Measurements from ENCODE around the gene SORL1. TPM values are rescaled to one million over a fixed set of nuclear protein-coding genes. Genes with fewer than 3 reads are reported as not detected.

The SORL1 gene
- total RNA-seq, 1 donor from 2014 or later, result 14.3 TPM

DNA sequence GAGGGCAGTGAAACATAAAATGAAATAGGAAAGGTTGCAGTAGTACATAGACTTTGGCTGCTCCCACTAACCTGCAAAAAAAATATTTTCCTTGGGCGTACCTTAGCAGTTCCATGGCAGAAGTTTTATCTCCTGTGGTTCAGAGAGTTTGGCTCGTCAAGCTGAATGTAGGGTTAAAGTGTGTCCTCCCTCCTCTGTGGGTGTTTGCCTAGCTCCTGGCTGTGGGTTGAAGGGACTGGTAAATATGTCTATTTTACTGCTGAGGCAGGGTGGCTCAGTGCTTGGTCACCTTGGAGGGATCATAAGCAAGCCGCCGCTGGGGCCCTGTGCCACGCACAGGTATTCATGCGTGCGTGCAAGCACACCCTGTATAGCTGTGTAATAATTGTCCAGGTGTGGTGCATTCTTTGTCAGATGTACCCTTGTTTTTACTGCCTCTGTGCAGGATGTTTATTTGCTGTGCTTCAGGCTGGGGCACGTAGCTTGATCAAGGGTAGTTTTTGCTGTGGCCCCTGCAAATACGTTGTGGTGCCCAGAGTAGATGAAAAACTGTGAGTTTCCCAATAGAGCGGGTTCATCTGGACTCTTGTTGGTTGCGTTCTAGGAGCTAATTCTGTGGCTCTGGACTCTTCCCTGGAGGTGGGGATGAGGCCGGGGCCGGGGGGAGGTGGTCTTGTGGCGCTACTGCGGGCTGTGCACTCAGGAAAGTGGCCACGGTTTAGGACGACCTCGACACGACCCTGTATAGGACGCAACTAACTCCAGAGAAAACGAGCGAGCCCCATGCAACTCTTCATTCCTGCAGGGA, 732 bp upstream of the SORL1 start:
- ATAC-seq, result peak; percentile 73

DNA sequence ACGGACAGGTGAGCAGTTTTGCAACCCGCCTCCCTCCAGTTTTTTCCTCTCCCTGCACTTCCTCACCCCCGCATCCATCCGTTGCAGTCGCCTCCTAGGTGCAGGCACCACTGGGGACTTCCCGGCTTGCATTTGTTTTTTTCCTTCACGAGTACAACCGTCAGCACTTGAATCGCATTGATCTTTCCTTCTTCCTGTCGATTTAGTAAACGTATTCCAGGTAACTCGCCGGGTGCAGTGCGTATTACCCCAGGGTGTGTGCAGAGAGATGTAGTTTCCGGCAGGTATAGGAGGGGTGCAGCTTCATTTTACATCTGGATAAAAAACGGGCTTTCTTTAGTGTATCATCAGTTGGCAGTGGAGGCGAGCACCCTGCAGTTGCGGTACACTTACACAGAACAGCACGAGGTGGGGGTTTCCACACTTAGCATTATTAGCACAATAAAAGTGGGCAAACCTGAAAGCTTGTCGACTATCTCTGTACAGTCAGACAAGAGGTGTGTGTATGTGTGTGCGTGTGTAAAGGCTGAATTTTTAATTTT, 566 bp downstream of the SORL1 start, which contains the start of gene SORL1-AS1:
Gene SORL1-AS1, minus strand, starts transcription at position 359 of the 542 bp plus-strand sequence.
- peak; percentile 5 for ATAC-seq

GRCh38 chr11:121453589-121454299, 1.6 kb downstream of the SORL1 start:
- ATAC-seq, result no peak

DNA sequence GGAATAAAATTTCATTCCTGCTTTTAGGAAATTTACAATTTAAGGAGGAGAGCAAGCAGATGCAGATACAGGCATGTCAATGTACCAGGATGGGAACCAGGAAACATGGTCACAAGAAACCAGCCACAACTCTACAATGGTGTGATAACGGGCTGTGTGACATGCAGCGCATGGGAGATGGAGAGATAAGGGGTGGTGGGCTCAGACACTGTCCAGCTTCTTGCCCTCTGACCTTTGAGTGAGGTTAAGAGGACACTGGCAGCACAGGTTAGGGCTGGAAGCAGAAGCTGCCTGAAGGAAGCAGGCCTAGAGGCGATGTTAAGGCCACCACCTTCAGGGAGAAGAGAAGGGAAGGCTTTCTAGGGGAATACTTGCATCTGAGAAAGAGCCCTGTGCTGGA, 3.0 kb downstream of the SORL1 start:
- ATAC-seq, result no peak

DNA sequence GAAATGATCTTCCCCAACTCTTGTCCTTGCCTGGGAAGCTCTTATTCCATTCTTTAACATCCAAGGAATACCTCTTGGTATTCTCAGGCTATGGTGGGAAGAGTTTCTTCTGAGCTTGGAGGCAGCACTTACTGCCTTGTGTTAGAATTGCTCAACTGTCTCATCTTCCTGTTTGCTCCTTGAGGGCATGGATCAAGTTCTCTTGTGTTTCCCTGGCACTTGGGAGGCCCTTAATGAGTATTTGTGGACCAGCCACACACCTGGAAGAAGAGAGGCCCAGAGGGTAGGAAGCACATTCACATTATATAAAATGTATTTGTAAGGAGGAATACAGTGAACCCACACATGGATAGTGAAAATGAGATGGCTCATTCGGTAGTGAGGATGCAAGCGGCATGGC, 4.0 kb downstream of the SORL1 start:
- ATAC-seq, result no peak

- ATAC-seq, result no peak
Observed at GRCh38 chr11:121456816-121457431, 4.8 kb downstream of the SORL1 start.

- no peak for ATAC-seq
Observed at GRCh38 chr11:121458551-121458950, 6.4 kb downstream of the SORL1 start.

DNA sequence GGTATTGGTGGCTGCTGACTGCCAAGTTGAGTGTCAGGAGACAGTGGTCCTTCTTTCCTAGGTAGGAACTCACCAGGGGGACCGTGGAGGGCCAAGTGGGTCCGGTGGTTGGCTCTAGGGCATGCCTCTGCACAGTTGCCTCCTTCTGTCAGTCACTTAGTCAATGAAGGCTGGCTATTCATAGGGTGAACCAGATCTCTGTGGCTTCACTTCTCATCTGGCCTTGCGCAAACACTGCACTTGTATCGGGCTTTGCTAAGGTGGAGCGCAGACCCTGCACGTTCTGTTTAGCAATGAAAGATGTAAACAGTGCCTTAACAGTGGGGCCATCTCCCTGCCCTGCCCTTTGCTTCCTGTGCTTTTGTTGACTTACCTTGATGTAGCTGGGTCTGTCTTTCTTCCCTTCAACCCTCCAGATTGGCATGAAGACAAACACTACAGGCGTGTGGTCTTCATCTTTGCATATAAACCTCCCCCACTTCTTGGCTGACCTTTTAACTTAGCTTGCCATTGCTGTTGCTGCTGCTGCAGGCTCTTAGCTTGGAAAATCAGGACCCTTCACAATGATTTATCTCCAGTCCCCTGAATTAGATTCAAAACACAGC, 7.4 kb downstream of the SORL1 start:
- ATAC-seq, result no peak

- no peak for ATAC-seq
Observed at GRCh38 chr11:121460941-121461514, 8.9 kb downstream of the SORL1 start.

DNA sequence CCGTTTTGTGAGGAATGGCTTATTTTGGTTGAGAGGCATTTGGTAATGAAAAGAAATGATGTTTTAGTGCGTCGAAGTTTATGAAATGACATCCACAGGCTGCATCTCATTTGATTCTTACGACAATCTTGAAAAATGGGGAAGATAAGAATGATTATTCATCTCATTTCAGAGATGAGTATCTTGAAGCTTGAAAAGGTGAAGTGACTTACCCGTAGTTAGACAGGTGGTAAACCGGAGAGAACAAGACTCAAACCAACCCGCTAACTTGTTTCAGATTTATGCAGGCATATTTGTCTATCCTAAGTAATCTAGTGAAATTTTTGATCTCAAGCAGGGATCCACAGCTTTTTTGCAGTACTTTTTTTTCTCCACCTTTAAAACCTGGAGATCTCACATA, 9.7 kb downstream of the SORL1 start:
- no peak for ATAC-seq

DNA sequence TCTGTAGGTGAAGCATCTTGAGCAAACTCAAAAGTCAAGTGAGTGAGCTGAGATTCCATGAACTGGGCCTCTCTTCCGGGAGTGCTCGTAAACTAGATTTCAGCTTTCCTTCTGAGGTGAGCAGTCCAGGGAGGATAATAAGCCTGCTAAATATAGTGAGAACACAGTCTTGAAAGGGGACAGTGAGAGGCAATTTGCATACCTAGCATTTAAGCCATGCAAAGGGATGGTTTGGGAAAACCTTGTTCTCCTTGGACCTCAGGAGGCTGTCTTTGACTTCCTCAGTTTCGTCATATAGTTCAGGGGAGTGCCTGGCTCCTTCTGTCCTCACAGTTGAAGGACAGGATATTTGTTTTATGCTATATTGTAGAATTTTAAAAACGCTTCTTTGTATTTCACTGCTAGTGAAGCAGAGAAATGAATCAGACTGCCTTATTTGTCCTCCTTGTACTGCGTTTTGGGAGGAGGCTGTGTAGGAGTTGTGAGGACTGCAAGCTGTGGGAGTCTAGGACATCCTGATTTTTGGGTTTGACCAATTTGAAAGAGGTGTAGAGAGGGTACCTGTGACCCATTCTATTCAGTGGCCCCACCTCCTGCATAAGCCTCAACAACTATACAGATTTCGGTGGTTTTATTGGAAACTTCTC, 11.7 kb downstream of the SORL1 start:
- ATAC-seq, result no peak

DNA sequence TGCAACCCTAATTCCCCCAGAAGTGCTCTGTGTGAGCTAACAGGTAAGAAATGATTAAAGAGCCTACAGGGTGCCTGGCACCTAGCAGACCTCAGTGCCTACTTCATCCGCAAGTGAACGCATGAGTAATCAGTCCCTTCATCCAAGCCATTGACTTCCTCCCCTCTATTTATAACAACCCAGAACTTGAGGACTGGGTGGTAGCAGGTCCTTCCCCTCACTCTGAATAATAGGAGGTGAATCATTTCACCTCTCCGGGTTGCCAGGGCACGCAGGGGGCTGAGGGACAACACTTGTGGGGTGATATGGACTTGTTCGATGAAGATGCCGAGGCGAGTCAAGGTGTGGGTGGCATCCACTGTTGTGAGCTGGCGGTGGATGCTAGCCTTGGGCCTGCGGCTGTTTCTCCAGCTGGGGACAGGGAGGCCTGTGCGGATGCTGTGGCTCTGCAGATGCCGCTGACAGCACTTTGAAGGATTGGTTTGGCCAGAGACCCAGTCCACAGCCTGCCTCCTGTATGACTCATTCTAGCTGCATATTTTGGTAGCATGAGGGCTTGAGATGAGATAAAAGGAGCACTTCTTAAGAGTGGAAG, 12.3 kb downstream of the SORL1 start:
- ATAC-seq, result peak; percentile 60

DNA sequence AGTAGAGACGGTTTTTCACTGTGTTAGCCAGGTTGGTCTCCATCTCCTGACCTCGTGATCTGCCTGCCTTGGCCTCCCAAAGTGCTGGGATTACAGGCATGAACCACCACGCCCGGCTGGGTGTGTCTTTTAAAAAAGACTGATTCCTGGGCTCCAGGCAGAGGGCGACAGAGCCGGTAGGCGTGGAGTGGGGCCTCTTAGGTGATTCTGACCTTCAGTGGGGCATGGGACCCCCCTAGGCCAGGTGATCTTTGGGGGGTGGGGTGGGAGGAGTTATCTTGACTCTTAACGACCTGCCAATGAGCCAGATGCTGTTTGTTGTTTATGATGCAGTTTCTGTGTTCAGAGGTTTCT, 13.6 kb downstream of the SORL1 start:
- no peak for ATAC-seq

- ATAC-seq, result peak; percentile 91
Observed at GRCh38 chr11:121466063-121466794, 14.1 kb downstream of the SORL1 start.

- no peak for ATAC-seq
Observed at GRCh38 chr11:121467471-121467870, 15.4 kb downstream of the SORL1 start.

DNA sequence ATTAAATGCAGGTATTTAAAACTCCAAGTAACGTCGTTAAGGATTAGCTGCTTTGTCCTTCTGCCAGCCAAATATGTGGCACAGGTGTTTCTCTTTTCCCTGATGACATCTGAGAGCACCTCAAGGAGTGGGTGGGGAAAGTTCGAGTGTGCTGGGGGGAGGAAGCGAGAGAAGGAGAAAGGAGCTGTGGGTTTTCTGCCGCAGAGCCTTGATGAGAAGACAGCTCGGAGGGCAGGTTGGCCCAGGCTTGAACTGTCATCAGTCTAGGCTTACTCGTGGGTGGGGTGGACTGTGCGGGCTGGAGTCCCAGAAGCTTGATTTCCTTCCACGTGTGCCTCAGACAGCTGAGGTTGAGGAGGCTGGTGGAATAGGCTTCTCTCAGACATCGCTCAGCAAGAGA, 15.9 kb downstream of the SORL1 start:
- peak; percentile 76 for ATAC-seq

GRCh38 chr11:121469910-121470309, 17.8 kb downstream of the SORL1 start:
- ATAC-seq, result no peak

DNA sequence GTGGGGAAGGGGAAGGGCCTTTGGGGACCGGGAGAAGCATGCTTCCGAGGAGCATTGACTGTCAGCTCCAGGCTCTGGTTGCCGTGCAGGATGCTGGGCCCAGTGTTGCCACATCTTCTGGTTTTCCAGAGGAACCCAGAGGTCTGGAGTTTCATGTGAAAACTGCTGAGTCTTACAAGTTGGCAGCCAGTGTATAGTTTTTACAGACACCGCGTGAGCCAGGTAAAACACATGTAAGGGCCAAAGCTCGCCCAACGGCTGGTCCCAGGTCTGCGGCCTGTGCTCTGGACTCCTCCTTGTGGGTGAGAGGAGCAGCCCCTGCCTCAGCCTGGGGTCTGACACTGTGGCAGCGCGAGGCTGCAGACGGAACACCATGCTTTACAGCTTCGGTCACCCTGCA, 19.1 kb downstream of the SORL1 start:
- ATAC-seq, result no peak

DNA sequence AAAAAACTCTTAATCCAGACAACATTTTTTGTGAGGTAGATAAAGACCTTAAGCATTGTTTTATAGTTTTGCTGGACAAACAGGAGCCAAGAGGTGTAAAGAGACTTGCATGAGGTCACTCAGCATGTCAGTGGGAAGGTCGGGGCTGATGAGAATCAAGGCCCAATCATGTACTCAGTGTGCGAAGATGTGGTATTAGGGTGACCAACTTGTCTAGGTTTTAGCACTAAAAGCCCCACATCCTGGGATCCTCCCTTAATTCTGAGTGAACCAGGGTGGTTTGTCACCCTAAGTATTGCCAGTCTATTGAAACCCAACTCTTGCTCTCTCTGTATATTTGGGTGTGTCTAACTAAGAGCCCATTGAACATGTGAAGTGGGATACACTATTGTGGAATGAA, 20.2 kb downstream of the SORL1 start:
- ATAC-seq, result no peak

DNA sequence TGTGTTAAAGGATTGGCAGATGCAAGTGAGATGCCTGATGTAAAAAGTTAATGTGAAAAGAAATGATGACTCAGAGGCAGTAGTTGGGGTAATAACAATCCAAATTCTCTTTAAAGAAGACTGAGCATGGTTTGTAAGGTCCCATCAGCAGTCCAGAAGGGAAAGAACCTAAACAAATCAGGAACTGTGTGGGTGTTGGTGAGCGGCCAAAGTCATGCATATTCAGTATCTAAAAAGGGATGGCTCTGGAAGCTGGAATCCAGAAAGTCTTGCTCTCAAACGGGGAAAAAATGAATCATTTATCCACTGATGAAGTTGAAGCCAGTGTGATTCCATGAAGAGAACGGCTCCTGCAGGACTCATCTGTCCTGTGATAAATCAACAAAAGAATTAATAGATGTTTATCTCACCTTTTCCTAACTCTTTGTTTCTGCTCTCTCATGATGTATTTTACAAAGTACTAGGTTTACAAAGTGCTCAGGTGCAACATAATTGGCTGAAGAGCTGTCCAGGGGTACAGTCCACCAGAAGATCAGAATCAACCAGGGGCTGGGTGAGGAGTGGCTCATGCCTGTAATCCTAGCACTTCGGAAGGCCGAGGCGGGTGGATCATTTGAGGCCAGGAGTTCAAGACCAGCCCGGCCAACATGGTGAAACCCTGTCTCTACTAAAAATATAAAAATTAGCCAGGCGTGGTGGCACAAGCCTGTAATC, 21.1 kb downstream of the SORL1 start:
- peak; percentile 33 for ATAC-seq

Data from esophagus mucosa (tissue), 1 donor.